Stimulated activated naive B cell treated with anti-CD40 and anti-IgM and Interleukin-4, amounts not matched to agents 10 μg/mL and 1 μg/mL and 100 μg/mL, for 72 hours (primary cell): ENCODE measurements around the gene EIF5B.

Source experiments
- ATAC-seq, 2 donors: fragments of 150-1000 bp; cut with Tn5 transposase; replicated peaks; 2 replicates each; pipeline ENCODE4 v1.10.0; 2021; ENCODE audit warnings: moderate library complexity in 1 of 2
- DNase-seq: peaks from one replicate; pipeline ENCODE4 v3.0.0; 2021
- H3K27ac Mint-ChIP-seq: one replicate; pipeline ENCODE4 v1.8.0; 2022; ENCODE audit warnings: mild to moderate bottlenecking, mixed read lengths
- H3K27me3 Mint-ChIP-seq, 2 donors: one replicate each; pipeline ENCODE4 v1.8.0; 2022; ENCODE audit warnings: mixed read lengths in 2 of 2
- H3K36me3 Mint-ChIP-seq, 2 donors: one replicate each; pipeline ENCODE4 v1.8.0; 2022; ENCODE audit warnings: mixed read lengths in 2 of 2, mild to moderate bottlenecking in 1 of 2
- H3K4me1 Mint-ChIP-seq, 2 donors: one replicate each; pipeline ENCODE4 v1.8.0; 2022; ENCODE audit warnings: mixed read lengths in 2 of 2, mild to moderate bottlenecking in 1 of 2
- H3K4me3 Mint-ChIP-seq, 2 donors: one replicate each; pipeline ENCODE4 v1.8.0; 2022; ENCODE audit warnings: mild to moderate bottlenecking in 2 of 2, mixed read lengths in 2 of 2, moderate library complexity in 1 of 2
- H3K9me3 Mint-ChIP-seq, 2 donors: one replicate each; pipeline ENCODE4 v1.8.0; 2022; ENCODE audit warnings: mixed read lengths in 2 of 2, mild to moderate bottlenecking in 1 of 2

Gene EIF5B

GRCh38 chr2:99442837-99443236, 105.6 kb downstream of the EIF5B start:
- Mint-ChIP-seq H3K9me3 (no peaks in the 10 kb centered on the region), H3K27me3 (no peaks in the 10 kb centered on the region), H3K27ac (no peak overlapping the region), H3K4me3 (no peak overlapping the region), H3K4me1 (peaks cover 4 to 5% of the 10 kb centered on the region in 2 donors), H3K36me3 (peaks cover 7 to 25% of the 10 kb centered on the region in 2 donors)
- no peak for DNase-seq
- no peak for ATAC-seq

GRCh38 chr2:99444222-99444621, 107.0 kb downstream of the EIF5B start:
- Mint-ChIP-seq H3K9me3 (no peaks in the 10 kb centered on the region), H3K27me3 (no peaks in the 10 kb centered on the region), H3K36me3 (peaks cover 11 to 31% of the 10 kb centered on the region in 2 donors), H3K4me3 (no peak overlapping the region), H3K4me1 (peaks cover 4 to 5% of the 10 kb centered on the region in 2 donors), H3K27ac (no peak overlapping the region)
- ATAC-seq (no peak), DNase-seq (no peak)

GRCh38 chr2:99445065-99445464, 107.9 kb downstream of the EIF5B start:
- no peak overlapping the region for H3K4me3 Mint-ChIP-seq
- no peak overlapping the region for H3K27ac Mint-ChIP-seq
- H3K4me1 Mint-ChIP-seq: peaks cover 4 to 5% of the 10 kb centered on the region in 2 donors
- no peaks in the 10 kb centered on the region for H3K27me3 Mint-ChIP-seq
- no peak for ATAC-seq
- H3K36me3 Mint-ChIP-seq: peaks cover 11 to 31% of the 10 kb centered on the region in 2 donors
- DNase-seq: no peak
- no peaks in the 10 kb centered on the region for H3K9me3 Mint-ChIP-seq

- Mint-ChIP-seq H3K27ac (no peak overlapping the region), H3K36me3 (peaks cover 12 to 35% of the 10 kb centered on the region in 2 donors), H3K4me3 (no peak overlapping the region)
Measured at GRCh38 chr2:99448556-99448955, 111.4 kb downstream of the EIF5B start.

GRCh38 chr2:99450199-99450598, 113.0 kb downstream of the EIF5B start:
- no peaks in the 10 kb centered on the region for H3K9me3 Mint-ChIP-seq
- H3K27ac Mint-ChIP-seq: no peak overlapping the region
- no peak for DNase-seq
- H3K36me3 Mint-ChIP-seq: peaks cover 15 to 39% of the 10 kb centered on the region in 2 donors
- H3K27me3 Mint-ChIP-seq: no peaks in the 10 kb centered on the region
- H3K4me1 Mint-ChIP-seq: peaks cover 0 to 3% of the 10 kb centered on the region in 2 donors
- no peak for ATAC-seq
- no peak overlapping the region for H3K4me3 Mint-ChIP-seq

More at GRCh38 chr2:99448556-99448955, 111.4 kb downstream of the EIF5B start:
- DNase-seq (no peak), ATAC-seq (no peak)
- no peaks in the 10 kb centered on the region for H3K9me3 Mint-ChIP-seq
- H3K4me1 Mint-ChIP-seq: peaks cover 4 to 6% of the 10 kb centered on the region in 2 donors
- no peaks in the 10 kb centered on the region for H3K27me3 Mint-ChIP-seq
